ENCODE data around the gene RETREG2.

- TF ChIP-seq CTCF (IDR thresholded peaks at IDR 0.05) (no peak), EZH2 (IDR thresholded peaks at IDR 0.05) (no peak), EZH2phosphoT487 (IDR thresholded peaks at IDR 0.05) (no peak)
Measured at GRCh38 chr2:219220652-219221402, 42.8 kb downstream of the RETREG2 start.

Data from neural progenitor cell (in vitro differentiated cells).